ENCODE results near the gene PDZD2.

DNA sequence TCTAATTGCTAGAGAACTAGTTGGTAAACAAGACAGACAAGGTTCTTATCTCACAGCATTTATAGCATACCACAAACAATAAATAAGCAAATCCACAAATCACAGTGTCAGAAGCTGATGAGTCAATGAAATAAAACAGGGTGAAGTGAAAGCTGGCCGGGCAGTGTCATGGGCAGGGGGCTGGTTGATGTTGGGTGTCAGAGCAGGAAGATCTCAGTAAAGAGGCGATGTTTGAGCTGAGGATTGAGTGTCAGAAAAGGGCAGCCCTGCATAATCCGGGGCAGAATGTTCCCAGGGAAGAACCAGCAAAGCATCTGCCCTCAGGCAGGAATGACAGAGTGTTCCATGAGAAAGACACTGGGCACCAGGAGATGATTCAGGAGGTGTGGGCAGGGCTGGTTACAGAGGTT is 351.8 kb downstream of the PDZD2 start:
- TF ChIP-seq, protein P1, sequence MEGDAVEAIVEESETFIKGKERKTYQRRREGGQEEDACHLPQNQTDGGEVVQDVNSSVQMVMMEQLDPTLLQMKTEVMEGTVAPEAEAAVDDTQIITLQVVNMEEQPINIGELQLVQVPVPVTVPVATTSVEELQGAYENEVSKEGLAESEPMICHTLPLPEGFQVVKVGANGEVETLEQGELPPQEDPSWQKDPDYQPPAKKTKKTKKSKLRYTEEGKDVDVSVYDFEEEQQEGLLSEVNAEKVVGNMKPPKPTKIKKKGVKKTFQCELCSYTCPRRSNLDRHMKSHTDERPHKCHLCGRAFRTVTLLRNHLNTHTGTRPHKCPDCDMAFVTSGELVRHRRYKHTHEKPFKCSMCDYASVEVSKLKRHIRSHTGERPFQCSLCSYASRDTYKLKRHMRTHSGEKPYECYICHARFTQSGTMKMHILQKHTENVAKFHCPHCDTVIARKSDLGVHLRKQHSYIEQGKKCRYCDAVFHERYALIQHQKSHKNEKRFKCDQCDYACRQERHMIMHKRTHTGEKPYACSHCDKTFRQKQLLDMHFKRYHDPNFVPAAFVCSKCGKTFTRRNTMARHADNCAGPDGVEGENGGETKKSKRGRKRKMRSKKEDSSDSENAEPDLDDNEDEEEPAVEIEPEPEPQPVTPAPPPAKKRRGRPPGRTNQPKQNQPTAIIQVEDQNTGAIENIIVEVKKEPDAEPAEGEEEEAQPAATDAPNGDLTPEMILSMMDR (IDR thresholded peaks at IDR 0.05): no peak
- no peak for TF ChIP-seq POLR2A (IDR thresholded peaks at IDR 0.05)
